ENCODE results near the gene CD300C. TPM values are rescaled to one million over a fixed set of nuclear protein-coding genes. Genes with fewer than 3 reads are reported as not detected.

The CD300C gene
- total and polyA plus RNA-seq, 2 experiments from 2014 or later: 0.76 to 1.4 TPM

GRCh38 chr17:74532115-74532514 lies 13.8 kb downstream of the CD300C start:
- no peaks in the 10 kb centered on the region for H3K4me1 ChIP-seq (ENCODE audit: insufficient read depth)
- no peaks in the 10 kb centered on the region for H3K79me2 ChIP-seq (ENCODE audit: insufficient read depth)
- H3K9ac ChIP-seq: no peak overlapping the region
- in situ Hi-C loops (cut with MboI): no loop called here
- H2AFZ ChIP-seq: no peak overlapping the region
- no peak overlapping the region for H3K4me2 ChIP-seq (ENCODE audit: unreplicated experiment)
- H3F3A ChIP-seq (ENCODE audit: insufficient read depth): no peaks in the 10 kb centered on the region
- no peak for DNase-seq
- no peaks in the 10 kb centered on the region for H3K9me3 ChIP-seq (ENCODE audit: low read depth)
- no peak for TF ChIP-seq EZH2 (IDR thresholded peaks at IDR 0.05; ENCODE audit: insufficient read depth, poor library complexity, severe bottlenecking)
- TF ChIP-seq EZH2phosphoT487 (IDR thresholded peaks at IDR 0.05; ENCODE audit: insufficient read depth, low read depth): no peak
- peaks cover 17% of the 10 kb centered on the region; the same call in 1 of the 2 replicates for H3K27me3 ChIP-seq (replicated peaks; ENCODE audit: insufficient read depth)
- no peak overlapping the region for H3K4me3 ChIP-seq
- no peak overlapping the region for H3K27ac ChIP-seq
- no peaks in the 10 kb centered on the region for H3K9me2 ChIP-seq (ENCODE audit: insufficient read depth)
- no peaks in the 10 kb centered on the region for H4K20me1 ChIP-seq (ENCODE audit: insufficient read depth)
- 53 to 57% methylated on average over 10 of the region's 10 CpGs for WGBS, 2 experiments (ENCODE audit: low coverage in 1 of 2, low lambda C conversion rate in 2 of 2, missing lambda C conversion rate in 2 of 2)
- no peaks in the 10 kb centered on the region for H3K36me3 ChIP-seq (ENCODE audit: low read depth)

- no peak within 1 kb of the TSS for H3K4me2 ChIP-seq (ENCODE audit: unreplicated experiment)
- no peak for DNase-seq
- H3K4me3 ChIP-seq: no peak within 1 kb of the TSS
- WGBS, 2 experiments (ENCODE audit: low coverage in 1 of 2, low lambda C conversion rate in 2 of 2, missing lambda C conversion rate in 2 of 2): 36 to 39% methylated on average over 10 of the region's 10 CpGs
- no peaks in the 10 kb centered on the region for H3F3A ChIP-seq (ENCODE audit: insufficient read depth)
- no peaks in the 10 kb centered on the region for H4K20me1 ChIP-seq (ENCODE audit: insufficient read depth)
- no peak within 1 kb of the TSS for H2AFZ ChIP-seq
- H3K27ac ChIP-seq: no peak within 1 kb of the TSS
- in situ Hi-C loops (cut with MboI): no loop called here
- no peaks in the 10 kb centered on the region for H3K4me1 ChIP-seq (ENCODE audit: insufficient read depth)
- TF ChIP-seq EZH2 (IDR thresholded peaks at IDR 0.05; ENCODE audit: insufficient read depth, poor library complexity, severe bottlenecking): no peak
- no peak for TF ChIP-seq EZH2phosphoT487 (IDR thresholded peaks at IDR 0.05; ENCODE audit: insufficient read depth, low read depth)
- no peaks in the 10 kb centered on the region for H3K9me2 ChIP-seq (ENCODE audit: insufficient read depth)
- no peak within 1 kb of the TSS for H3K9ac ChIP-seq
- H3K36me3 ChIP-seq (ENCODE audit: low read depth): no peaks in the 10 kb centered on the region
- peaks cover 14% of the 10 kb centered on the region; the same call in 1 of the 2 replicates for H3K27me3 ChIP-seq (replicated peaks; ENCODE audit: insufficient read depth)
- H3K79me2 ChIP-seq (ENCODE audit: insufficient read depth): no peaks in the 10 kb centered on the region
- no peaks in the 10 kb centered on the region for H3K9me3 ChIP-seq (ENCODE audit: low read depth)
These were observed 14.6 kb downstream of the CD300C start, which contains the start of gene CD300LB for GRCh38 chr17:74531231-74531761. Gene CD300LB, minus strand, starts transcription at chr17:74531475. Its CDS starts 125 bp downstream, at chr17:74531350.

- no peak for TF ChIP-seq EZH2 (IDR thresholded peaks at IDR 0.05; ENCODE audit: insufficient read depth, poor library complexity, severe bottlenecking)
- no peak for TF ChIP-seq EZH2phosphoT487 (IDR thresholded peaks at IDR 0.05; ENCODE audit: insufficient read depth, low read depth)
- H3K27me3 ChIP-seq (replicated peaks; ENCODE audit: insufficient read depth): peaks cover 15% of the 10 kb centered on the region; the same call in 1 of the 2 replicates
- no peak overlapping the region for H3K9ac ChIP-seq
- in situ Hi-C loops (cut with MboI): no loop called here
- no peak for DNase-seq
- no peaks in the 10 kb centered on the region for H3F3A ChIP-seq (ENCODE audit: insufficient read depth)
- no peaks in the 10 kb centered on the region for H3K36me3 ChIP-seq (ENCODE audit: low read depth)
- no peaks in the 10 kb centered on the region for H3K9me2 ChIP-seq (ENCODE audit: insufficient read depth)
- no peak overlapping the region for H3K4me3 ChIP-seq
- no peaks in the 10 kb centered on the region for H3K79me2 ChIP-seq (ENCODE audit: insufficient read depth)
- no peaks in the 10 kb centered on the region for H3K9me3 ChIP-seq (ENCODE audit: low read depth)
- 46 to 51% methylated on average over 5 of the region's 5 CpGs for WGBS, 2 experiments (ENCODE audit: low coverage in 1 of 2, low lambda C conversion rate in 2 of 2, missing lambda C conversion rate in 2 of 2)
- no peaks in the 10 kb centered on the region for H4K20me1 ChIP-seq (ENCODE audit: insufficient read depth)
- no peak overlapping the region for H2AFZ ChIP-seq
- no peak overlapping the region for H3K4me2 ChIP-seq (ENCODE audit: unreplicated experiment)
- no peak overlapping the region for H3K27ac ChIP-seq
- no peaks in the 10 kb centered on the region for H3K4me1 ChIP-seq (ENCODE audit: insufficient read depth)
These were observed 15.1 kb downstream of the CD300C start for GRCh38 chr17:74530831-74531150.

- Histone ChIP-seq H3K4me3 (no peak overlapping the region), H3K9ac (no peak overlapping the region), H3K9me2 (ENCODE audit: insufficient read depth) (no peaks in the 10 kb centered on the region), H3K36me3 (ENCODE audit: low read depth) (no peaks in the 10 kb centered on the region), H3K27me3 (replicated peaks; ENCODE audit: insufficient read depth) (peaks cover 7% of the 10 kb centered on the region; the same call in 1 of the 2 replicates), H4K20me1 (ENCODE audit: insufficient read depth) (no peaks in the 10 kb centered on the region), H3K9me3 (ENCODE audit: low read depth) (no peaks in the 10 kb centered on the region), H3K4me1 (ENCODE audit: insufficient read depth) (no peaks in the 10 kb centered on the region), H3K27ac (no peak overlapping the region), H3K4me2 (ENCODE audit: unreplicated experiment) (no peak overlapping the region), H2AFZ (no peak overlapping the region), H3K79me2 (ENCODE audit: insufficient read depth) (no peaks in the 10 kb centered on the region), H3F3A (ENCODE audit: insufficient read depth) (no peaks in the 10 kb centered on the region)
- no peak for TF ChIP-seq EZH2phosphoT487 (IDR thresholded peaks at IDR 0.05; ENCODE audit: insufficient read depth, low read depth)
- TF ChIP-seq EZH2 (IDR thresholded peaks at IDR 0.05; ENCODE audit: insufficient read depth, poor library complexity, severe bottlenecking): no peak
- WGBS, 2 experiments (ENCODE audit: low coverage in 1 of 2, low lambda C conversion rate in 2 of 2, missing lambda C conversion rate in 2 of 2): 42 to 55% methylated on average over 5 of the region's 5 CpGs
- in situ Hi-C loops (cut with MboI): no loop called here
- DNase-seq: no peak
These were observed 16.7 kb downstream of the CD300C start for GRCh38 chr17:74529243-74529642.
